ENCODE results near the gene GNG8. TPM values are rescaled to one million over a fixed set of nuclear protein-coding genes. Genes with fewer than 3 reads are reported as not detected.

The GNG8 gene
- not detected in 2 replicates for total RNA-seq

DNA sequence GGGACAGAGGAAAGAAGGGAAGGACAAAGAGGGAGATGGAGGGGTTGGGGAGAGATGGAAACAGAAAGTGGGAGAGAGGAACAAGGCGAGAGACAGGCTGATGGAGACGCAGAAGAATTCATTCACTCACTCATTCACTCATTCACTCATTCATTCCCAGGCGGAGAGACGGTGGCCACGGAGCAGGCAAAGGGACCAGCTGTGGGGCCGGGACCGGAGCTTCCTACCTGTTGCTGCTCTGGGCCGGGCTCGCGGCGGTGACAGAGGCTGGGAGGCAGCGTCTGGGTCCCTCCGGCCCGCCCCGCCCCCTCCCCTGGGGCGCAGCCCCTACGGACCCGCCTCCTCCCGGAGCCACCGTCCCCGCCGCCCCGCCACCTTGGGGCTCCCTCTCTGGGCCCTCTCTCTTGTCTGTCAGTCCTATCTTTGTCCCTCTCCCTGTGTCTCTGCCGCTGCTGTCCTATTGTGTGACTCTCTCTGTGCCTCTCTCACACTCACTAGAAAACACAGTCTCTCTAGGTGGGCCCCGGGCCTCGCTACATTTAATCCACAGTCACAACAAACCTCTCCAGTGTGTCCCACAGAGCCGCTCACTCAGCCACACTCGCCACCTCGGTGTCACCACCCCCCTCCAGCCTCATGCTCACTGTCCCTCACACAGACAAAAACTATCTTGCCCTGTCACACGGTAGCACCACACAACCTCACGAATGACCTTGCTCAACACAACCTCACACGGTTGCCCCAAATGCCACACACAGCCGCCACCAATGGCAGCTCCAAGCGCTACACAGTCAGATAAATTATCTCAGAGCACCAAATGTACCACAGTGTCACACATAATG is at the start of gene GNG8:
Gene GNG8, minus strand, starts transcription at position 283 of the 842 bp plus-strand sequence. CDS start 1,520 bp downstream, outside the sequence.
- Histone ChIP-seq H3K27ac (ENCODE audit: low read depth, low read length) (no peak within 1 kb of the TSS), H3K27me3 (ENCODE audit: insufficient read depth, low read length) (peaks cover 8% of the 10 kb centered on the region), H3K4me2 (ENCODE audit: insufficient read depth, low read length) (no peak within 1 kb of the TSS), H3K9me3 (ENCODE audit: low read depth, low read length) (no peaks in the 10 kb centered on the region), H3K4me3 (ENCODE audit: insufficient read depth, low read length) (no peak within 1 kb of the TSS), H3K79me2 (ENCODE audit: insufficient read depth, low read length) (no peaks in the 10 kb centered on the region), H4K20me1 (ENCODE audit: insufficient read depth, low read length) (no peaks in the 10 kb centered on the region), H3K4me1 (ENCODE audit: insufficient read depth, low read length) (peaks cover 27% of the 10 kb centered on the region), H2AFZ (ENCODE audit: low read length) (no peak within 1 kb of the TSS), H3K36me3 (ENCODE audit: insufficient read depth, low read length) (no peaks in the 10 kb centered on the region)
- TF ChIP-seq, protein P1, sequence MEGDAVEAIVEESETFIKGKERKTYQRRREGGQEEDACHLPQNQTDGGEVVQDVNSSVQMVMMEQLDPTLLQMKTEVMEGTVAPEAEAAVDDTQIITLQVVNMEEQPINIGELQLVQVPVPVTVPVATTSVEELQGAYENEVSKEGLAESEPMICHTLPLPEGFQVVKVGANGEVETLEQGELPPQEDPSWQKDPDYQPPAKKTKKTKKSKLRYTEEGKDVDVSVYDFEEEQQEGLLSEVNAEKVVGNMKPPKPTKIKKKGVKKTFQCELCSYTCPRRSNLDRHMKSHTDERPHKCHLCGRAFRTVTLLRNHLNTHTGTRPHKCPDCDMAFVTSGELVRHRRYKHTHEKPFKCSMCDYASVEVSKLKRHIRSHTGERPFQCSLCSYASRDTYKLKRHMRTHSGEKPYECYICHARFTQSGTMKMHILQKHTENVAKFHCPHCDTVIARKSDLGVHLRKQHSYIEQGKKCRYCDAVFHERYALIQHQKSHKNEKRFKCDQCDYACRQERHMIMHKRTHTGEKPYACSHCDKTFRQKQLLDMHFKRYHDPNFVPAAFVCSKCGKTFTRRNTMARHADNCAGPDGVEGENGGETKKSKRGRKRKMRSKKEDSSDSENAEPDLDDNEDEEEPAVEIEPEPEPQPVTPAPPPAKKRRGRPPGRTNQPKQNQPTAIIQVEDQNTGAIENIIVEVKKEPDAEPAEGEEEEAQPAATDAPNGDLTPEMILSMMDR (IDR thresholded peaks at IDR 0.05; ENCODE audit: extremely low read depth, low read depth, low read length): no peak
- DNase-seq (ENCODE audit: insufficient read length, low spot score, missing footprints): peak; percentile 61

DNA sequence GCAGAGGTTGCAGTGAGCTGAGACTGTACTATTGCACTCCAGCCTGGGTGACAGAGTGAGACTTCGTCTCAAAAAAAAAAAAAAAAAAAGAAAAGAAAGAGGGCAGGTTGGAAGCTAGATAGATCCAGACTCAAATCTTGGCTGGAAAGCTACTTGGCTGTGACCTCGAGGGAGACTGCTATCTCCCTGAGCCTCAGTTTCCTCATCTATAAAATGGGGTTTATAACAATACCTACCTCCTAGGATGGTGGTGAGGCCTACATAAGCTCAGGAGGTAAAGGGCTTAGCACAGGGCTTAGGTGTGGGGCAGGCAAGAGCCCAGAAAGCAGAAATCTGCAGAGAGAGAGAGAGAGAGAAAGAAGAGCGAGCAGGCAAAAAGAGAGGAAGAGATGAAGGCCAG is 49.2 kb upstream of the GNG8 start:
- DNase-seq (ENCODE audit: insufficient read length, low spot score, missing footprints): no peak
- no peak overlapping the region for H3K4me3 ChIP-seq (ENCODE audit: insufficient read depth, low read length)
- no peak overlapping the region for H2AFZ ChIP-seq (ENCODE audit: low read length)
- H3K9me3 ChIP-seq (ENCODE audit: low read depth, low read length): no peaks in the 10 kb centered on the region
- H3K27me3 ChIP-seq (ENCODE audit: insufficient read depth, low read length): no peaks in the 10 kb centered on the region
- H3K36me3 ChIP-seq (ENCODE audit: insufficient read depth, low read length): peaks cover 49% of the 10 kb centered on the region
- TF ChIP-seq, protein P1 (IDR thresholded peaks at IDR 0.05; ENCODE audit: extremely low read depth, low read depth, low read length): no peak
- no peaks in the 10 kb centered on the region for H3K79me2 ChIP-seq (ENCODE audit: insufficient read depth, low read length)
- no peak overlapping the region for H3K4me2 ChIP-seq (ENCODE audit: insufficient read depth, low read length)
- H3K27ac ChIP-seq (ENCODE audit: low read depth, low read length): no peak overlapping the region
- no peaks in the 10 kb centered on the region for H3K4me1 ChIP-seq (ENCODE audit: insufficient read depth, low read length)
- no peaks in the 10 kb centered on the region for H4K20me1 ChIP-seq (ENCODE audit: insufficient read depth, low read length)

DNA sequence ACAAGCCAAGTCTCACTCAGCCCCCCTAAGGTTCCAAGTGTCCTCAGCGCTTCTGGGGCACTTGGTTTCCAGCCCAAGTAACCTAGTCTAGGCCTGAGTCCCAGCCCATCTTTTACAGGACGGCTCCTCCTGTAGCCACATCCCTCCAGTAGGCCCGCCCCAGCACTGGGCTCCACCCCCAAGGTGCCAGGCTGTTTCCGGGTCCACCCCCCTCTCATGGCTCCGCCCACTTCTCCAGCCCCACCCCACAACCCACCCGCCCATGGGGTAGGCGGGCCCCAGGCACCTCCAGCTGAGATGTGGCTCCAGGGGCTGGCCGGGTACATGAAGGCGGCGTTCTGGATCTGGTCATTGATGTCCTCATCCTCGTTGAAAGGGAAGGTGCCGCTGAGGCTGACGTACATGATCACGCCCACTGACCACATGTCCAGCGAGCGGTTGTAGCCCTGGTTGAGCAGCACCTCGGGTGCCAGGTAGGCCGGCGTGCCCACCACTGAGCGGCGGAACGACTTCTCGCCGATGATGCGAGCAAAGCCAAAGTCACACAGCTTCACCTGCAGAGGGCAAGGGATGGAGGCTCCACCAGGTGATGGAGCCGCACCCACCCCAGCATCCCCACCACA is 42.2 kb upstream of the GNG8 start:
- TF ChIP-seq, protein P1 (IDR thresholded peaks at IDR 0.05; ENCODE audit: extremely low read depth, low read depth, low read length): no peak
- no peak overlapping the region for H3K4me3 ChIP-seq (ENCODE audit: insufficient read depth, low read length)
- H3K27me3 ChIP-seq (ENCODE audit: insufficient read depth, low read length): no peaks in the 10 kb centered on the region
- H3K9me3 ChIP-seq (ENCODE audit: low read depth, low read length): no peaks in the 10 kb centered on the region
- H3K79me2 ChIP-seq (ENCODE audit: insufficient read depth, low read length): no peaks in the 10 kb centered on the region
- H3K27ac ChIP-seq (ENCODE audit: low read depth, low read length): no peak overlapping the region
- peaks cover 33% of the 10 kb centered on the region for H3K36me3 ChIP-seq (ENCODE audit: insufficient read depth, low read length)
- DNase-seq (ENCODE audit: insufficient read length, low spot score, missing footprints): no peak
- H4K20me1 ChIP-seq (ENCODE audit: insufficient read depth, low read length): peaks cover 6% of the 10 kb centered on the region
- H3K4me1 ChIP-seq (ENCODE audit: insufficient read depth, low read length): no peaks in the 10 kb centered on the region
- H3K4me2 ChIP-seq (ENCODE audit: insufficient read depth, low read length): no peak overlapping the region
- H2AFZ ChIP-seq (ENCODE audit: low read length): no peak overlapping the region
